Stimulated activated memory B cell treated with anti-CD40 and anti-IgM and Interleukin-4, amounts not matched to agents 10 μg/mL and 1 μg/mL and 100 μg/mL, for 72 hours (primary cell): ENCODE data around the gene AMMECR1.
"Not testable (repeated sequence)": the region's sequence is repeated elsewhere in the genome, so short reads cannot be mapped to it uniquely, and the experiment has no call there.

Experiments
- ATAC-seq: fragments of 150-1000 bp; cut with Tn5 transposase; 2 replicates; pipeline ENCODE4 v1.10.0; 2021
- H3K27ac Mint-ChIP-seq: one replicate; pipeline ENCODE4 v1.8.0; 2022; ENCODE audit warnings: mild to moderate bottlenecking, mixed read lengths
- H3K27me3 Mint-ChIP-seq: one replicate; pipeline ENCODE4 v1.8.0; 2022; ENCODE audit warnings: mixed read lengths
- H3K36me3 Mint-ChIP-seq: one replicate; pipeline ENCODE4 v1.8.0; 2022; ENCODE audit warnings: mixed read lengths
- H3K4me1 Mint-ChIP-seq: one replicate; pipeline ENCODE4 v1.8.0; 2022; ENCODE audit warnings: mixed read lengths
- H3K4me3 Mint-ChIP-seq: one replicate; pipeline ENCODE4 v1.8.0; 2022; ENCODE audit warnings: mild to moderate bottlenecking, moderate library complexity, mixed read lengths
- H3K9me3 Mint-ChIP-seq: one replicate; pipeline ENCODE4 v1.8.0; 2022; ENCODE audit warnings: mixed read lengths

The AMMECR1 gene

GRCh38 chrX:110317820-110318663 lies at the start of gene AMMECR1:
Gene AMMECR1 (minus strand): TSS chrX:110318085. CDS start chrX:110318071, 14 bp downstream.
- H3K36me3 Mint-ChIP-seq: no peaks in the 10 kb centered on the region
- peak within 1 kb of the TSS; percentile 100 for H3K4me3 Mint-ChIP-seq
- H3K9me3 Mint-ChIP-seq: no peaks in the 10 kb centered on the region
- H3K27me3 Mint-ChIP-seq: no peaks in the 10 kb centered on the region
- H3K4me1 Mint-ChIP-seq: peaks cover 9% of the 10 kb centered on the region
- peak; percentile 98 for ATAC-seq
- peak within 1 kb of the TSS; percentile 99 for H3K27ac Mint-ChIP-seq

- H3K27ac Mint-ChIP-seq: no peak overlapping the region
- H3K4me1 Mint-ChIP-seq: no peaks in the 10 kb centered on the region
These were observed 45.4 kb upstream of the AMMECR1 start for GRCh38 chrX:110363244-110363643.

GRCh38 chrX:110359273-110359672 lies 41.4 kb upstream of the AMMECR1 start:
- H3K27ac Mint-ChIP-seq: no peak overlapping the region
- H3K9me3 Mint-ChIP-seq: no peaks in the 10 kb centered on the region
- no peaks in the 10 kb centered on the region for H3K27me3 Mint-ChIP-seq
- H3K4me1 Mint-ChIP-seq: no peaks in the 10 kb centered on the region
- ATAC-seq: no peak
- H3K4me3 Mint-ChIP-seq: no peak overlapping the region
- H3K36me3 Mint-ChIP-seq: no peaks in the 10 kb centered on the region

More at GRCh38 chrX:110363244-110363643, 45.4 kb upstream of the AMMECR1 start:
- no peaks in the 10 kb centered on the region for H3K36me3 Mint-ChIP-seq
- no peak for ATAC-seq
- H3K4me3 Mint-ChIP-seq: no peak overlapping the region
- no peaks in the 10 kb centered on the region for H3K9me3 Mint-ChIP-seq
- no peaks in the 10 kb centered on the region for H3K27me3 Mint-ChIP-seq

GRCh38 chrX:110358548-110358947 lies 40.7 kb upstream of the AMMECR1 start, which contains the start of gene RTL9:
Gene RTL9 (plus strand): TSS chrX:110358848. CDS start chrX:110450618, 91,770 bp downstream.
- no peaks in the 10 kb centered on the region for H3K36me3 Mint-ChIP-seq
- no peaks in the 10 kb centered on the region for H3K4me1 Mint-ChIP-seq
- no peak within 1 kb of the TSS for H3K4me3 Mint-ChIP-seq
- ATAC-seq: no peak
- H3K27me3 Mint-ChIP-seq: no peaks in the 10 kb centered on the region
- no peak within 1 kb of the TSS for H3K27ac Mint-ChIP-seq
- no peaks in the 10 kb centered on the region for H3K9me3 Mint-ChIP-seq

- ATAC-seq: no peak
- no peak overlapping the region for H3K27ac Mint-ChIP-seq
- H3K4me1 Mint-ChIP-seq: no peaks in the 10 kb centered on the region
- no peaks in the 10 kb centered on the region for H3K36me3 Mint-ChIP-seq
- no peak overlapping the region for H3K4me3 Mint-ChIP-seq
- no peaks in the 10 kb centered on the region for H3K27me3 Mint-ChIP-seq
- no peaks in the 10 kb centered on the region for H3K9me3 Mint-ChIP-seq
These were observed 28.8 kb upstream of the AMMECR1 start for GRCh38 chrX:110346681-110347080.

GRCh38 chrX:110341189-110342035 lies 23.5 kb upstream of the AMMECR1 start:
- H3K27me3 Mint-ChIP-seq: no peaks in the 10 kb centered on the region
- no peaks in the 10 kb centered on the region for H3K9me3 Mint-ChIP-seq
- no peaks in the 10 kb centered on the region for H3K4me1 Mint-ChIP-seq
- no peaks in the 10 kb centered on the region for H3K36me3 Mint-ChIP-seq
- no peak overlapping the region for H3K4me3 Mint-ChIP-seq
- no peak overlapping the region for H3K27ac Mint-ChIP-seq
- ATAC-seq: peak; percentile 31

- Mint-ChIP-seq H3K9me3 (no peaks in the 10 kb centered on the region), H3K36me3 (no peaks in the 10 kb centered on the region), H3K27me3 (no peaks in the 10 kb centered on the region), H3K4me3 (no peak overlapping the region), H3K27ac (no peak overlapping the region), H3K4me1 (no peaks in the 10 kb centered on the region)
- ATAC-seq: no peak
These were observed 21.1 kb upstream of the AMMECR1 start for GRCh38 chrX:110338935-110339334.

GRCh38 chrX:110333458-110333857 lies 15.6 kb upstream of the AMMECR1 start:
- H3K27me3 Mint-ChIP-seq, H3K9me3 Mint-ChIP-seq, H3K36me3 Mint-ChIP-seq, H3K27ac Mint-ChIP-seq, ATAC-seq, H3K4me1 Mint-ChIP-seq, H3K4me3 Mint-ChIP-seq: not testable (repeated sequence)

- Mint-ChIP-seq H3K4me3 (no peak overlapping the region), H3K36me3 (no peaks in the 10 kb centered on the region), H3K4me1 (no peaks in the 10 kb centered on the region), H3K27me3 (no peaks in the 10 kb centered on the region), H3K9me3 (no peaks in the 10 kb centered on the region), H3K27ac (no peak overlapping the region)
- no peak for ATAC-seq
These were observed 13.7 kb upstream of the AMMECR1 start for GRCh38 chrX:110331444-110332030.

- not testable (repeated sequence) for H3K36me3 Mint-ChIP-seq, H3K27ac Mint-ChIP-seq, H3K4me1 Mint-ChIP-seq, H3K9me3 Mint-ChIP-seq, H3K4me3 Mint-ChIP-seq, H3K27me3 Mint-ChIP-seq, ATAC-seq
These were observed 10.7 kb upstream of the AMMECR1 start for GRCh38 chrX:110328613-110329012.

- Mint-ChIP-seq H3K36me3 (no peaks in the 10 kb centered on the region), H3K4me3 (no peak overlapping the region), H3K4me1 (no peaks in the 10 kb centered on the region), H3K27ac (no peak overlapping the region), H3K27me3 (no peaks in the 10 kb centered on the region), H3K9me3 (peaks cover 3% of the 10 kb centered on the region)
- no peak for ATAC-seq
These were observed 9.5 kb upstream of the AMMECR1 start for GRCh38 chrX:110327336-110327735.

GRCh38 chrX:110326712-110327111 lies 8.8 kb upstream of the AMMECR1 start:
- Mint-ChIP-seq H3K27ac (no peak overlapping the region), H3K9me3 (peaks cover 3% of the 10 kb centered on the region), H3K4me1 (peaks cover 5% of the 10 kb centered on the region), H3K27me3 (no peaks in the 10 kb centered on the region), H3K36me3 (no peaks in the 10 kb centered on the region), H3K4me3 (no peak overlapping the region)
- ATAC-seq: no peak

GRCh38 chrX:110322603-110323002 lies 4.7 kb upstream of the AMMECR1 start:
- Mint-ChIP-seq H3K27ac (no peak overlapping the region), H3K27me3 (no peaks in the 10 kb centered on the region), H3K36me3 (no peaks in the 10 kb centered on the region), H3K4me1 (peaks cover 6% of the 10 kb centered on the region), H3K9me3 (peaks cover 3% of the 10 kb centered on the region), H3K4me3 (no peak overlapping the region)
- no peak for ATAC-seq

GRCh38 chrX:110321670-110322069 lies 3.8 kb upstream of the AMMECR1 start:
- Mint-ChIP-seq H3K4me1 (peaks cover 6% of the 10 kb centered on the region), H3K27me3 (no peaks in the 10 kb centered on the region), H3K4me3 (no peak overlapping the region)

GRCh38 chrX:110321081-110321480 lies 3.2 kb upstream of the AMMECR1 start:
- H3K27ac Mint-ChIP-seq: no peak overlapping the region
- no peak for ATAC-seq
- peaks cover 9% of the 10 kb centered on the region for H3K4me1 Mint-ChIP-seq
- H3K9me3 Mint-ChIP-seq: peaks cover 3% of the 10 kb centered on the region
- no peaks in the 10 kb centered on the region for H3K27me3 Mint-ChIP-seq
- no peaks in the 10 kb centered on the region for H3K36me3 Mint-ChIP-seq
- H3K4me3 Mint-ChIP-seq: no peak overlapping the region

More at GRCh38 chrX:110321670-110322069, 3.8 kb upstream of the AMMECR1 start:
- Mint-ChIP-seq H3K27ac (no peak overlapping the region), H3K9me3 (peaks cover 3% of the 10 kb centered on the region), H3K36me3 (no peaks in the 10 kb centered on the region)
- no peak for ATAC-seq
